K562 (cell line): Measurements from ENCODE around the gene CTIF. TPM values are rescaled to one million over a fixed set of nuclear protein-coding genes. Genes with fewer than 3 reads are reported as not detected.

Experiments
- ATAC-seq: fragments of 200-7000 bp; cut with Tn5 transposase; 3 replicates; pipeline ENCODE4 v1.9.1; 2020; ENCODE audit warnings: moderate library complexity
- BruUV-seq: library from RNA; stranded (reverse); fragments of 400-500 nt; replicated peaks from 2 replicates; lab custom pipeline; 2021; lab: Mats Ljungman, UMichigan
- CTCF ChIA-PET: fragments of 300-600 bp; formaldehyde crosslinking; extraction: SDS; loops from one replicate; lab custom pipeline; 2021; ENCODE audit warnings: low intra/inter-chr PET ratio; lab: Yijun Ruan, JAX
- POLR2A ChIA-PET: fragments of 300-600, 350-650 bp; sonication (Branson Sonifier 250); formaldehyde crosslinking; extraction: SDS; loops from one replicate; lab custom pipeline; 2021; ENCODE audit warnings: antibody characterized with exemption, inconsistent platforms; lab: Yijun Ruan, JAX
- DNase-seq, 4 experiments: peaks; one replicate each; pipeline versions ENCODE4 v3.0.0 to v3.0.0-alpha.2; 2011 to 2018; ENCODE audit warnings: low spot score in 3 of 4, mixed read lengths in 3 of 4; ENCODE audit errors: extremely low read depth in 1 of 4
- FAIRE-seq: peaks from 2 replicates; lab custom pipeline; 2011; peaks lifted over from hg19 to GRCh38; lab: Jason Lieb, UNC
- H2AFZ ChIP-seq: 2 replicates; pipeline ENCODE4 v1.6.0; 2011; ENCODE audit warnings: low read depth, low read length, control low read depth, inconsistent platforms
- H3K27ac ChIP-seq: fragments of 200-600 bp; 3 replicates; pipeline ENCODE4 v1.8.0; 2011; ENCODE audit warnings: low read depth, mild to moderate bottlenecking, control low read depth, inconsistent platforms, low read length, moderate library complexity, mixed read lengths; ENCODE audit errors: extremely low read depth
- H3K27me3 ChIP-seq, 2 experiments: fragments of 300-600 bp in 1 of 2; 2 replicates in 1 of 2; 3 replicates in 1 of 2; pipeline versions ENCODE4 v1.6.0 to v1.8.0; 2011; ENCODE audit warnings: inconsistent platforms in 2 of 2, low read length in 2 of 2, mild to moderate bottlenecking in 1 of 2, mixed read lengths in 1 of 2, moderate library complexity in 1 of 2; ENCODE audit not compliant: control insufficient read depth in 2 of 2, insufficient read depth in 2 of 2
- H3K36me3 ChIP-seq: fragments of 300-600 bp; 3 replicates; pipeline ENCODE4 v1.8.0; 2011; ENCODE audit warnings: mild to moderate bottlenecking, low read length, inconsistent platforms; ENCODE audit not compliant: control insufficient read depth, insufficient read depth
- H3K4me1 ChIP-seq, 2 experiments: fragments of 200-600 bp in 1 of 2; replicated peaks in 1 of 2; 2 replicates in 1 of 2; 3 replicates in 1 of 2; pipeline versions ENCODE4 v1.5.1 to v1.8.0; 2011; ENCODE audit warnings: inconsistent platforms in 2 of 2, low read length in 2 of 2, mild to moderate bottlenecking in 1 of 2, mixed read lengths in 1 of 2, moderate library complexity in 1 of 2; ENCODE audit not compliant: control insufficient read depth in 2 of 2, insufficient read depth in 2 of 2
- H3K4me2 ChIP-seq: 2 replicates; pipeline ENCODE4 v1.6.1; 2011; ENCODE audit warnings: low read length, control low read depth, inconsistent platforms, mixed read lengths; ENCODE audit not compliant: insufficient read depth
- H3K4me3 ChIP-seq: fragments of 200-600 bp; sonication (generic), shearing (Covaris generic); 2 replicates; pipeline ENCODE4 v1.5.1; 2016; ENCODE audit warnings: control low read depth, inconsistent platforms
- H3K79me2 ChIP-seq: fragments of 200-600 bp; 3 replicates; pipeline ENCODE4 v1.8.0; 2011; ENCODE audit warnings: low read length, inconsistent platforms; ENCODE audit not compliant: control insufficient read depth, insufficient read depth
- H3K9ac ChIP-seq, 2 experiments: 2 replicates each; pipeline versions ENCODE4 v1.6.0 to v1.6.1; 2011; ENCODE audit warnings: low read depth in 2 of 2, low read length in 2 of 2, control low read depth in 1 of 2, inconsistent platforms in 1 of 2, mild to moderate bottlenecking in 1 of 2, mixed read lengths in 1 of 2; ENCODE audit not compliant: insufficient read depth in 1 of 2
- H3K9me1 ChIP-seq: one replicate; pipeline ENCODE4 v1.6.0; 2011; ENCODE audit warnings: inconsistent platforms, mild to moderate bottlenecking, low read length, moderate library complexity; ENCODE audit not compliant: control insufficient read depth, insufficient read depth
- H3K9me3 ChIP-seq: replicated peaks from 2 replicates; pipeline ENCODE4 v1.5.1; 2011; ENCODE audit warnings: low read depth, low read length, inconsistent platforms; ENCODE audit not compliant: control insufficient read depth, insufficient read depth
- H4K20me1 ChIP-seq: replicated peaks from 2 replicates; pipeline ENCODE4 v1.6.1; 2011; ENCODE audit warnings: low read length, inconsistent platforms, mixed read lengths; ENCODE audit not compliant: control insufficient read depth, insufficient read depth
- BDP1 ChIP-seq: IDR thresholded peaks from 3 replicates; pipeline ENCODE4 v1.6.1; 2011; ENCODE audit not compliant: insufficient read length, insufficient read depth
- CHCHD3 ChIP-seq: fragments of 250-450 bp; sonication (Bioruptor Pico); IDR thresholded peaks from 2 replicates; pipeline ENCODE4 v2.1.2; 2022; ENCODE audit warnings: mild to moderate bottlenecking
- FOXK1 ChIP-seq: sonication (generic); formaldehyde crosslinking; IDR thresholded peaks from 2 replicates; pipeline ENCODE4 v1.8.0; 2022; ENCODE audit warnings: missing genetic modification reagents, mild to moderate bottlenecking, borderline replicate concordance
- KDM2B ChIP-seq: fragments of 250-450 bp; sonication (Bioruptor Pico); IDR thresholded peaks from 2 replicates; pipeline ENCODE4 v1.8.0; 2021; ENCODE audit warnings: mild to moderate bottlenecking, moderate library complexity
- LEF1 ChIP-seq: fragments of 450-650 bp; IDR thresholded peaks from 2 replicates; pipeline ENCODE4 v1.6.1; 2016; ENCODE audit warnings: mild to moderate bottlenecking
- POLR3G ChIP-seq: IDR thresholded peaks from 2 replicates; pipeline ENCODE4 v1.6.1; 2011; ENCODE audit not compliant: insufficient read length, insufficient replicate concordance; ENCODE audit errors: extremely low read depth
- SOX6 ChIP-seq: fragments of 450-650 bp; IDR thresholded peaks from 2 replicates; pipeline ENCODE4 v1.6.1; 2014; ENCODE audit warnings: mild to moderate bottlenecking
- ZNF644 ChIP-seq: fragments of 200-800 bp; sonication (Bioruptor generic); IDR thresholded peaks from 2 replicates; pipeline ENCODE4 v1.6.1; 2016; ENCODE audit warnings: low read depth, missing genetic modification characterization, missing compliant biosample characterization
- WGBS: fragments of 100-300 bp; shearing (Covaris generic); methylation state at CpG from one replicate; pipeline ENCODE4 v1.1.6; 2016; ENCODE audit warnings: low coverage, mixed read lengths; ENCODE audit not compliant: insufficient coverage; ENCODE audit errors: missing lambda C conversion rate; 5-methylcytosine and 5-hydroxymethylcytosine counted together
- in situ Hi-C: fragments of 300-500 bp; cut with MboI; formaldehyde crosslinking; loops from 4 replicates; pipeline ENCODE4 v1.15.0; 2018; ENCODE audit warnings: inconsistent platforms, mixed read lengths
- intact Hi-C: fragments of 100-400 bp; cut with micrococcal nuclease; formaldehyde crosslinking; loops from 2 replicates; pipeline ENCODE4 v1.14.2; 2022
- polyA plus RNA-seq, 8 experiments: library from polyadenylated mRNA; depleted of rRNA in 4 of 8; stranded (reverse) in 5 of 8; unstranded in 3 of 8; fragments of >200 nt; fragmentation: Nextera tagmentation in 2 of 8; fragmentation: Illumina TruSeq in 1 of 8; extraction: Ambion mirVana in 2 of 8; extraction: Trizol in 1 of 8; gene quantifications; 2 replicates each; pipeline versions ENCODE4 v1.2.1 to v1.2.3, GENCODE V29; 2011 to 2014; ENCODE audit warnings: inconsistent platforms in 1 of 8, missing spikeins in 1 of 8
- total RNA-seq, 7 experiments: library from RNA; depleted of rRNA in 6 of 7; stranded (reverse); fragments of >200 nt in 6 of 7; fragmentation: Illumina TruSeq in 2 of 7; extraction: Trizol in 2 of 7; gene quantifications; 2 replicates each; pipeline versions ENCODE4 v1.2.1 to v1.2.3, GENCODE V29; 2011 to 2021; ENCODE audit warnings: low replicate concordance in 1 of 7
- TF ChIP-seq, protein P1 (sequence below): fragments of 250-450 bp; sonication (Bioruptor Pico); IDR thresholded peaks from 2 replicates; pipeline ENCODE4 v1.4.0; 2020

CTIF gene
- total and polyA plus RNA-seq, 9 of the 15 experiments (the other 6 are each of a cell fraction or from before 2014, with no cell fraction given) = 0.17 to 11.5 (median 2.2) TPM

- Histone ChIP-seq H4K20me1 (no peaks in the 10 kb centered on the region; the same call in 1 of the 2 replicates), H3K36me3 (no peaks in the 10 kb centered on the region), H3K27me3 (no peaks in the 10 kb centered on the region), H3K9ac (no peak overlapping the region), H3K4me1 (no peaks in the 10 kb centered on the region), H3K4me2 (no peak overlapping the region), H3K79me2 (no peaks in the 10 kb centered on the region), H2AFZ (no peak overlapping the region), H3K9me3 (no peaks in the 10 kb centered on the region), H3K27ac (no peak overlapping the region)
- intact Hi-C loops (no loop called here), in situ Hi-C loops (no loop called here)
- ATAC-seq (no peak), FAIRE-seq (no peak)
- ChIA-PET CTCF (no interaction called here), POLR2A (no interaction called here)
- 70% methylated on average over 7 of the region's 8 CpGs for WGBS
- TF ChIP-seq SOX6 (no peak), FOXK1 (CRISPR knock-in tag) (no peak), ZNF644 (tag) (no peak), CHCHD3 (CRISPR knock-in tag) (no peak), BDP1 (no peak), KDM2B (CRISPR knock-in tag) (no peak), LEF1 (no peak), POLR3G (no peak)
- TF ChIP-seq, protein P1, sequence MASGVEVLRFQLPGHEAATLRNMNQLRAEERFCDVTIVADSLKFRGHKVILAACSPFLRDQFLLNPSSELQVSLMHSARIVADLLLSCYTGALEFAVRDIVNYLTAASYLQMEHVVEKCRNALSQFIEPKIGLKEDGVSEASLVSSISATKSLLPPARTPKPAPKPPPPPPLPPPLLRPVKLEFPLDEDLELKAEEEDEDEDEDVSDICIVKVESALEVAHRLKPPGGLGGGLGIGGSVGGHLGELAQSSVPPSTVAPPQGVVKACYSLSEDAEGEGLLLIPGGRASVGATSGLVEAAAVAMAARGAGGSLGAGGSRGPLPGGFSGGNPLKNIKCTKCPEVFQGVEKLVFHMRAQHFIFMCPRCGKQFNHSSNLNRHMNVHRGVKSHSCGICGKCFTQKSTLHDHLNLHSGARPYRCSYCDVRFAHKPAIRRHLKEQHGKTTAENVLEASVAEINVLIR (CRISPR knock-in tag) = no peak
- TF ChIP-seq, all 486 proteins: peak for 0
- no peak for DNase-seq
- no TSS peak for BruUV-seq
- Histone ChIP-seq H3K9me1 (no peaks in the 10 kb centered on the region), H3K4me3 (no peak overlapping the region)
Measured at GRCh38 chr18:48638451-48638850, 99.6 kb downstream of the CTIF start.
